HG03097 (cell line): ENCODE results near the gene DIP2C.
"Not testable (repeated sequence)": the region's sequence is repeated elsewhere in the genome, so short reads cannot be mapped to it uniquely, and the experiment has no call there.

Experiments
- ATAC-seq: cut with Tn5 transposase; IDR thresholded peaks from one replicate; pipeline ENCODE4 v1.9.1; 2021; ENCODE audit not compliant: unreplicated experiment, low FRiP score

The DIP2C gene

GRCh38 chr10:409408-410040 is 279.9 kb downstream of the DIP2C start:
- ATAC-seq = no peak

DNA sequence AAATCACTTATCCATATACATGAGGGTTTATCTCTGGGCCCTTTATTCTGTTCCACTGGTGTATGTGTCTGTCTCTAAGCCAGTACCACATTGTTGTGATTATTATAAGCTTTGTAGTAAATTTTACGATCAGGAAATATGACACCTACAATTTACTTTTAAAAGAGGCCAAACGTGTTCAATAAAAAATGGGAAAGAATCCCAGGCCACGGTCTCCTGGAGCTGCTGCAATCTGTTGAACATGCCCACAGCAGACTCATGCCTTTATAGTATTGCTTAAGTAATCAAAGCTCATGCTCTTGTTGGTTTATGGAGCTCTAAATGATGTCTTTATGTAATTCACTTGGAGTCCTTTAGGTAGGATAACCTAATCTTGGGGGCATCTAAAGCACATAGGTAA is 281.2 kb downstream of the DIP2C start:
- no peak for ATAC-seq

DNA sequence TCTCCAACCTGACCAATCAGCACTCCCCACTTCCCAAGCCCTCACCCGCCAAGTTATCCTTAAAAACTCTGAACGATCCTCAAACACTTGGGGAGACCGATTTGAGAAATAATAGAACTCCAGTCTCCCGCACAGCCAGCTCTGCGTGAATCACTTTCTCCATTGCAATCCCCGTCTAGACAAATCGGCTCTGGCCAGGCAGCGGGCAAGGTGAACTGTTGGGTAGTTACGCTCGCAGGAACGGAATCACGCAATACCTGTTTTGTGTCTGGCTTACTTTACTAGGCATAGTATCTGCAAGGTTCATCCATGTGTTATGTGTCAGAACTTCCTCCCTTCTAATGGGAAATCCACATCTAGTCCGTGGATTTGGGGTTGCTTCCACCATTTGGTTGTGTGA is 282.5 kb downstream of the DIP2C start:
- ATAC-seq = no peak

GRCh38 chr10:405648-406047 is 283.8 kb downstream of the DIP2C start:
- no peak for ATAC-seq

DNA sequence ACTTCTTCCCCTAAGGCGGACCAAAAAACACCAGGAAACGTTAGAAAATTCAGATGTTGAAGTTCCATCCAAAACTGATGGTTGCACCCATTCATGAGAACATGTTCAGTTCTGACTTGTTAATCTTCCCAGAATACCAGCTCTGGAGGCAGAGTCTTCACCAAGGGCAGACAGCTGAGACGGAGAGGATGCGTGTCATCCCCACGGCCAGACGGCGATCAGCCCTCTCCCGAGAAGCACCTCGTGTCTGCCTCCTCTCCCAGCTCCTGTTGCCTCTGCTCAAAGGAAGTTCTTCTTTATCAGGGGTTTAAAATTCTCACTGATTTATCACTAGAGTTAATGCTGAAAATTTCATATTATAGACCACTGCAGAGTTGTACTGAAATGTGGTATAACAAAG is 284.5 kb downstream of the DIP2C start:
- ATAC-seq = no peak

DNA sequence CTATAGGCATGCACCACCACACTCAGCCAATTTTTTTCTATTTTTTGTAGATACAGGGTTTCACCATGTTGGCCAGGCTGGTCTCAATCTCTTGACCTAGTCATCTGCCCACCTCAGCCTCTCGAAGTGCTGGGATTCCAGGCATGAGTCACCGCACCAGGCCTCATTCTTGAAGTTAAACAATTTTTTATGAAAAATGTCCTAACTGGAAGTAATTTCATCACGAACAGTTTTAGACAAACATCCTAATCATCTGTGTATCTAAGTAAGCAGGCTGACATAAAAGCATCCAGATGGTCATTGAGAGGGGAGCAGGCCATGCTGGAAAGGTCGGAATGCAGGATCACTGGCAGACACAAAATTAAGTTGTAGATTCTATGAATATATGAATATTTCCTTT is 285.1 kb downstream of the DIP2C start:
- no peak for ATAC-seq

GRCh38 chr10:398954-399353 is 290.5 kb downstream of the DIP2C start:
- no peak for ATAC-seq

DNA sequence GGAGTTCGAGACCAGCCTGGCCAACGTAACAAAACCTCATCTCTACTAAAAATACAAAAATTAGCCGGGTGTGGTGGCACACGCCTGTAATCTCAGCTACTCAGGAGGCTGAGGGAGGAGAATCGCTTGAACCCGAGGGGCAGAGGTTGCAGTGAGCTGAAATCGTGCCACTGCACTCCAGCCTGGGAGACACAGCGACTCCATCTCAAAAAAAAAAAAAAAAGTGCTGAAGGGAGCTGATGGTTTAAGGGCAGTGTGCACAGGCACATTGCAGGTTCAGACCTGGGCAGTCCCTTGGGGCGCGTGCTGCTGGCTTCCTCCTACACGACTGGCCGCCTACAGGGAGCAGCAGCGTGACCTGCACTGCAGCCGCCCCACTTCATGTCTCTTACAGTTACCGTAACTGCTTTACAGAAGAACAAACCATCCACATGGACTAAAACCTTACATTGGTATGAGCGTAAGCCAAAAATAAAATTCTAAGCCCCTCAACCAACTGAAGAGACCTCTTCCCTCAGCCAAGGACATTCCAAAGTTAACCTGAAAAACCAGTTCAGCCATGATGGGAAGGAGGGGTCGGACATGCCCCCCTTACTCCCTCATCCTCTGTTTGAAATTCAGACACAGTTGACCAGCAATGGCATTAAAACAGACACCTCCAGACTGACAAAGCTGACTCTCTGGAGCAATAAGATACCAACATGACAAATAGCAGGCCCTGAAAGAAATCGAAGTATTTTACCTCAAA is 292.0 kb downstream of the DIP2C start:
- ATAC-seq = no peak

- ATAC-seq = no peak
Observed at GRCh38 chr10:396535-397220, 292.8 kb downstream of the DIP2C start.

DNA sequence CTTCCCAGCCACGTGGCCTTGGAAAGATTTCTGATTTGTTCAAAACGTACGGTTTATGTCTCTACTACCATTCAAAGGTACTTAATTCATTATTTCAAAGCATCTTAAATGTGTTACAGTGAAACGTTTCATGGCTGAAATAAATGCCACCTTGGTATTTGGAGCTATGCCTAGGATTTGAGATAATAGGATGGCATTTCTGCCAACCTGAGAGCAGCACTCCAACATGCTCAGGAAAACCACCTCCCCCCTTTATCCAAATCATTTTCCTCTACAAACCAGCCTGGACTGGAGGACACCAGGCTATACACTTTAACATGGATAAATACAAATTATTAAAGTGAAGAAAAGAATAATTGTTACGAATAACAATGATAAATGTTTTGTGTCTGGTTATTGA is 293.4 kb downstream of the DIP2C start:
- no peak for ATAC-seq

- no peak for ATAC-seq
Observed at GRCh38 chr10:395665-396064, 293.8 kb downstream of the DIP2C start.

DNA sequence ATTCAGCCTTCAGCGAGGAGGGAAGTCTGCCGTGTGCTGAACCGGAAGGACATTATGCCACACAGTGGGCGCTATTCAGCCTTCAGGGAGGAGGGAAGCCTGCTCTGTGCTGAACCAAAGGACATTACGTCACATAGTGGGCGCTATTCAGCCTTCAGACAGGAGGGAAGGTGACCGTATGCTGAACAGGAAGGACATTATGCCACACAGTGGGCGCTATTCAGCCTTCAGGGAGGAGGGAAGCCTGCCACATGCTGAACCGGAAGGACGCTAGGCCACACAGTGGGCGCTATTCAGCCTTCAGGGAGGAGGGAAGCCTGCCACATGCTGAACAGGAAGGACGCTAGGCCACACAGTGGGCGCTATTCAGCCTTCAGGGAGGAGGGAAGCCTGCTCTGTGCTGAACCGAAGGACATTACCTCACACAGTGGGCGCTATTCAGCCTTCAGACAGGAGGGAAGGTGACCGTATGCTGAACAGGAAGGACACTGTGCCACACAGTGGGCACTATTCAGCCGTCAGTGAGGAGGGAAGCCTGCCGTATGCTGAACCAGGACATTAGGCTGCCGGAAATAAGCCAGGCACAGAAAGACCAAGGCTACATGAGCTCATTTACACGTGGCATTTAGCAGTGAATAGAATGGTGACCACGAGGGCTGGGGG is 294.9 kb downstream of the DIP2C start:
- ATAC-seq = not testable (repeated sequence)

DNA sequence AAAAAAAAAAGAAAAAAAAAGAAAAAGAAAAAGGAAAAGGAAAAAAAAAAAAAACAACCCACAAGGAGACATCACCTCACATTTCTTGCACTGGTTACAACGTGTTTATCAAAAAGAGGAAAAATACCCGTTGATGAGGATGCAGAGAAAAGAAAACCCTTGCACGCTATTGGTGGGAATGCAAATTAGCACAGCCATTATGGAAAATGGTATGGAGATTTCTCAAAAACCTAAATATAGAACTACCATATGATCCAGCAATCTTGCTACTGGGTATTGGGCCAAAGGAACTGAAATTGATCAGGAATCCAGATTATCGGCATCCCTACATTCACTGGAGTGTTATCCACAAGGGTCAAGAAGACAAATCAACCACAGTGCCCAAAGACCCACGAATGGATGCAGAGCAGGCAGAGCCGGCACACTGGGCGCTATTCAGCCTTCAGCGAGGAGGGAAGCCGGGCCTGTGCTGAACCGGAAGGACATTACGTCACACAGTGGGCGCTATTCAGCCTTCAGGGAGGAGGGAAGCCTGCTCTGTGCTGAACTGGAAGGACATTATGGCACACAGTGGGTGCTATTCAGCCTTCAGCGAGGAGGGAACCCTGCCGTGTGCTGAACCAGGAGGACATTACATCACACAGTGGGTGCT is 295.6 kb downstream of the DIP2C start:
- ATAC-seq = no peak

DNA sequence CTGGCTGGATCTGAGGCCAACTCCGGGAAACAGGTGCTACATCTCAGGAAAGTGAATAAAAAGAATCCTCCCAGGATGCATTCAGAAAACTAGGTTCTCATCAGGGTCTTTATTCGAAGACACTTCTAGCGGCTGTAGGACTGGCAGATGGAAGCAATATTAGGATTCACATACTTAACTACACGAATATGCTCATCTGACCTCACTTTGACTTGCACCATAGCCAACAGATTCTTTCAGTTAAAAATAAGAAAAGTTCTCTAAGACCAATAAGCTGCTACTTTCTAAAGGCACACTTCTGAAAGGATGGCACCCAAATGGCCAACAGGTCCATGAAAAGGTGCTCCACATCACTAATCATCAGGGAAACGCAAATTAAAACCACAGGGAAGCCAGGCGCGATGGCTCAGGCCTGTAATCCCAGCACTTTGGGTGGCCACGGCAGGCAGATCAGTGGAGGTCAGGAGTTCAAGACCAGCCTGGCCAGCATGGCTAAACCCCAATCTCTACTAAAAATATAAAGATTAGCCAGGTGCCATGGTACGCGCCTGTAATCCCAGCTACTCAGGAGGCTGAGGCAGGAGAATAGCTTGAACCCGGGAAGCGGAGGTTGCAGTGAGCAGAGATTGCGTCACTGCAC is 296.2 kb downstream of the DIP2C start:
- ATAC-seq = no peak

- ATAC-seq = no peak
Observed at GRCh38 chr10:392705-393037, 296.8 kb downstream of the DIP2C start.

- no peak for ATAC-seq
Observed at GRCh38 chr10:391847-392704, 297.4 kb downstream of the DIP2C start.

DNA sequence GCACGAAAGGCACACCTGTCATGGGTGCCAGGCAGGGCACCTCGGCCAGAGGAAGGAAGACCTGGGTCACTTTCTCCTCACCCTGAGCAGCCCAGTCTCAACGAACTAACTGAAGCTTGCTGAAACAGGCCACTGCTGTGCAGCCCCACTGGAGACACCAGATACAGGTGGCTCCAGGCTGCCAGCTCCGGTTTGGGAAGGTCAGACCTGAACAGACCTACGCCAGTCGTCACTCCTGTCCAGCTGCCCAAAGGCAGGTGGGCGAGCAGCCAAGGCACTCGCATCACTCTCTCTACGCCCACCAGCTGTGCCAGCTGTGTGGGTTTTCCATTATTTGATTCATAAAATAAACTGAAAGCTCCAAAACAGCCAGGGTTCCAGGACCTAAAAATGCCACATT is 298.2 kb downstream of the DIP2C start:
- no peak for ATAC-seq

GRCh38 chr10:390449-391100 is 298.9 kb downstream of the DIP2C start:
- no peak for ATAC-seq

- ATAC-seq = no peak
Observed at GRCh38 chr10:389836-390448, 299.5 kb downstream of the DIP2C start.
